ENCODE results near the gene TNFRSF13B.
"Not testable (repeated sequence)": the region's sequence is repeated elsewhere in the genome, so short reads cannot be mapped to it uniquely, and the experiment has no call there.

The TNFRSF13B gene

GRCh38 chr17:16906680-16907079 is 65.2 kb downstream of the TNFRSF13B start:
- DNase-seq: no peak

GRCh38 chr17:16905593-16906191 is 66.2 kb downstream of the TNFRSF13B start:
- DNase-seq: no peak

- DNase-seq: not testable (repeated sequence)
These were observed 68.8 kb downstream of the TNFRSF13B start for GRCh38 chr17:16903070-16903469.

- DNase-seq: no peak
These were observed 71.5 kb downstream of the TNFRSF13B start for GRCh38 chr17:16900288-16900882.

- DNase-seq: not testable (repeated sequence)
These were observed 74.6 kb downstream of the TNFRSF13B start for GRCh38 chr17:16897211-16897896.

- DNase-seq: not testable (repeated sequence)
These were observed 75.7 kb downstream of the TNFRSF13B start for GRCh38 chr17:16896235-16896634.

- DNase-seq: not testable (repeated sequence)
These were observed 78.4 kb downstream of the TNFRSF13B start for GRCh38 chr17:16893527-16893926.

GRCh38 chr17:16892876-16893454 is 79.0 kb downstream of the TNFRSF13B start:
- not testable (repeated sequence) for DNase-seq

- no peak for DNase-seq
These were observed 82.8 kb downstream of the TNFRSF13B start for GRCh38 chr17:16889088-16889465.

All from CD4-positive, alpha-beta T cell treated with Interleukin-21 for 1 hour (primary cell).